ENCODE data around the gene ZNF526.
"Not testable (repeated sequence)": the region's sequence is repeated elsewhere in the genome, so short reads cannot be mapped to it uniquely, and the experiment has no call there.

Gene ZNF526

GRCh38 chr19:42246922-42247639 is 27.0 kb downstream of the ZNF526 start:
- no peak for DNase-seq

GRCh38 chr19:42247640-42248199 is 27.6 kb downstream of the ZNF526 start:
- DNase-seq: no peak

- DNase-seq: no peak
These were observed 28.4 kb downstream of the ZNF526 start for GRCh38 chr19:42248270-42249148.

- no peak for DNase-seq
These were observed 29.1 kb downstream of the ZNF526 start for GRCh38 chr19:42249149-42249750.

GRCh38 chr19:42249769-42250168 is 29.7 kb downstream of the ZNF526 start:
- DNase-seq: no peak

- DNase-seq: no peak
These were observed 30.1 kb downstream of the ZNF526 start for GRCh38 chr19:42250183-42250665.

- peak; percentile 39 for DNase-seq
These were observed 30.8 kb downstream of the ZNF526 start for GRCh38 chr19:42250666-42251531.

GRCh38 chr19:42251572-42252358 is 31.7 kb downstream of the ZNF526 start:
- DNase-seq: no peak

GRCh38 chr19:42252365-42253244 is 32.5 kb downstream of the ZNF526 start:
- peak; percentile 34 for DNase-seq

- peak; percentile 75 for DNase-seq
These were observed 33.4 kb downstream of the ZNF526 start for GRCh38 chr19:42253245-42254088.

- DNase-seq: peak; percentile 84
These were observed 34.2 kb downstream of the ZNF526 start for GRCh38 chr19:42254089-42254849.

- DNase-seq: peak; percentile 94
These were observed 35.0 kb downstream of the ZNF526 start, which contains the start of gene ERF for GRCh38 chr19:42254850-42255765. Gene ERF (minus strand): TSS chr19:42255128. CDS start chr19:42254999, 129 bp downstream.

GRCh38 chr19:42255766-42256745 is 35.9 kb downstream of the ZNF526 start:
- DNase-seq: no peak

- DNase-seq: not testable (repeated sequence)
These were observed 37.7 kb downstream of the ZNF526 start for GRCh38 chr19:42257842-42258241.

- DNase-seq: no peak
These were observed 41.7 kb downstream of the ZNF526 start for GRCh38 chr19:42261763-42262162.

- not testable (repeated sequence) for DNase-seq
These were observed 46.0 kb downstream of the ZNF526 start for GRCh38 chr19:42266105-42266504.
